Measurements from ENCODE around the gene RNF41. TPM values are rescaled to one million over a fixed set of nuclear protein-coding genes. Genes with fewer than 3 reads are reported as not detected.

Gene RNF41
- total and polyA plus RNA-seq, 2 of the 13 experiments (the other 11 are each of a cell fraction or from before 2014, with no cell fraction given) = 27.1 to 39.4 TPM

DNA sequence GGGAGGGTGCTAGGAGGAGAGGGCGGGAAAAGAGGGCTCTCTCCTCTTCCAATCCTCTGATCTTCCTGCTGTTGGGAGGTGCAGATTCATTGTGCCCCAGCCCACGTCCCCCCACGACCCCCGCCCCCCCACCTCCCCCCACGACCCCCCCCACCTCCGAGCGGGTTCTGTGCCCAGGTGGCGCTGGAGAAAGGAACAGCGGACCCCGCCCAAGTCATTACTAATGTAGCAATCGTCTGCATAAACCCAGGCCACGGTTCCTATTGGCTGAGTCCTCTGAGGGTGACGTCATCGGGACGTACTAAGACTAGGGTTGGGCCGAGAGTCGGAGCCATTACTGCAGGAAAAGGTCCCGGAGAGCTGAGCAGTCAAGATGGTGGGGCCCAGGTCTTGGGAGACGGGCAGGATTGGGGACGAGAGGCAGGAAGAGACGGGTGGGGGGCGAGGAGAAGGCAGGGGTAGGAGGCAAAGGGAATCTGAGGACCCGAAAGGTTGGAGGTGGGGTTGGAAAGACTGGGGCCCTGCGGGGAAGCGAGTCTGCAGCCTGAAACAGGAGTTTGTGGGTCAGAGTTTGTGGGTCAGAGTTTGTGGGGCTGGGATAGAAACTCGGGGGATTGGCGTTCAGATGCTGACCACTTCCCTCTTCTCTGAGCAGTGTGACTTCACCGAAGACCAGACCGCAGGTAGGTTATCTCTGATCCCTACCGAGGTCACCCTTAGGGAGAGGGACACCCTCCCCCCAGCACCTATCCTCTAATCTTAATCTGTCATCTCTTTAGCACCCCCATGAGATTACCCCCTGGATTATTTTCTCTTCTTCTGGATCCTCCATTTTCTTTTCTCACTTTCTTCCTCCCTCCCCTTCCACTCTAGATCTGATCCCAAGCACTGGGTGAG, 63.4 kb downstream of the RNF41 start, which contains the start of gene MYL6 (continued):
- TF ChIP-seq SOX6 (IDR thresholded peaks at IDR 0.05) = no peak
- no peak for TF ChIP-seq SOX6 (CRISPR knock-in tag; IDR thresholded peaks at IDR 0.05)
- no peak for TF ChIP-seq NR3C1 (CRISPR knock-in tag; IDR thresholded peaks at IDR 0.05)
- TF ChIP-seq ZNF792 (CRISPR knock-in tag; IDR thresholded peaks at IDR 0.05) = 0 out of 2 replicates have a peak, but pooled peaks have one; percentile 42
- no peak for TF ChIP-seq ZNF33B (CRISPR knock-in tag; IDR thresholded peaks at IDR 0.05)
- TF ChIP-seq, protein P1, sequence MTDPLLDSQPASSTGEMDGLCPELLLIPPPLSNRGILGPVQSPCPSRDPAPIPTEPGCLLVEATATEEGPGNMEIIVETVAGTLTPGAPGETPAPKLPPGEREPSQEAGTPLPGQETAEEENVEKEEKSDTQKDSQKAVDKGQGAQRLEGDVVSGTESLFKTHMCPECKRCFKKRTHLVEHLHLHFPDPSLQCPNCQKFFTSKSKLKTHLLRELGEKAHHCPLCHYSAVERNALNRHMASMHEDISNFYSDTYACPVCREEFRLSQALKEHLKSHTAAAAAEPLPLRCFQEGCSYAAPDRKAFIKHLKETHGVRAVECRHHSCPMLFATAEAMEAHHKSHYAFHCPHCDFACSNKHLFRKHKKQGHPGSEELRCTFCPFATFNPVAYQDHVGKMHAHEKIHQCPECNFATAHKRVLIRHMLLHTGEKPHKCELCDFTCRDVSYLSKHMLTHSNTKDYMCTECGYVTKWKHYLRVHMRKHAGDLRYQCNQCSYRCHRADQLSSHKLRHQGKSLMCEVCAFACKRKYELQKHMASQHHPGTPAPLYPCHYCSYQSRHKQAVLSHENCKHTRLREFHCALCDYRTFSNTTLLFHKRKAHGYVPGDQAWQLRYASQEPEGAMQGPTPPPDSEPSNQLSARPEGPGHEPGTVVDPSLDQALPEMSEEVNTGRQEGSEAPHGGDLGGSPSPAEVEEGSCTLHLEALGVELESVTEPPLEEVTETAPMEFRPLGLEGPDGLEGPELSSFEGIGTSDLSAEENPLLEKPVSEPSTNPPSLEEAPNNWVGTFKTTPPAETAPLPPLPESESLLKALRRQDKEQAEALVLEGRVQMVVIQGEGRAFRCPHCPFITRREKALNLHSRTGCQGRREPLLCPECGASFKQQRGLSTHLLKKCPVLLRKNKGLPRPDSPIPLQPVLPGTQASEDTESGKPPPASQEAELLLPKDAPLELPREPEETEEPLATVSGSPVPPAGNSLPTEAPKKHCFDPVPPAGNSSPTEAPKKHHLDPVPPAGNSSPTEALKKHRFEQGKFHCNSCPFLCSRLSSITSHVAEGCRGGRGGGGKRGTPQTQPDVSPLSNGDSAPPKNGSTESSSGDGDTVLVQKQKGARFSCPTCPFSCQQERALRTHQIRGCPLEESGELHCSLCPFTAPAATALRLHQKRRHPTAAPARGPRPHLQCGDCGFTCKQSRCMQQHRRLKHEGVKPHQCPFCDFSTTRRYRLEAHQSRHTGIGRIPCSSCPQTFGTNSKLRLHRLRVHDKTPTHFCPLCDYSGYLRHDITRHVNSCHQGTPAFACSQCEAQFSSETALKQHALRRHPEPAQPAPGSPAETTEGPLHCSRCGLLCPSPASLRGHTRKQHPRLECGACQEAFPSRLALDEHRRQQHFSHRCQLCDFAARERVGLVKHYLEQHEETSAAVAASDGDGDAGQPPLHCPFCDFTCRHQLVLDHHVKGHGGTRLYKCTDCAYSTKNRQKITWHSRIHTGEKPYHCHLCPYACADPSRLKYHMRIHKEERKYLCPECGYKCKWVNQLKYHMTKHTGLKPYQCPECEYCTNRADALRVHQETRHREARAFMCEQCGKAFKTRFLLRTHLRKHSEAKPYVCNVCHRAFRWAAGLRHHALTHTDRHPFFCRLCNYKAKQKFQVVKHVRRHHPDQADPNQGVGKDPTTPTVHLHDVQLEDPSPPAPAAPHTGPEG (CRISPR knock-in tag; IDR thresholded peaks at IDR 0.05) = no peak
- TF ChIP-seq ZNF678 (CRISPR knock-in tag; IDR thresholded peaks at IDR 0.05) = no peak
- TF ChIP-seq NPAS2 (CRISPR knock-in tag; IDR thresholded peaks at IDR 0.05; ENCODE audit: borderline replicate concordance) = no peak
- peak; percentile 57; the same call in 1 of the 2 replicates for TF ChIP-seq ATF1 (CRISPR knock-in tag; IDR thresholded peaks at IDR 0.05)
- TF ChIP-seq ZNF83 (CRISPR knock-in tag; IDR thresholded peaks at IDR 0.05; ENCODE audit: borderline replicate concordance) = peak; percentile 24; the same call in 1 of the 2 replicates
- peak; percentile 100 for TF ChIP-seq POLR2AphosphoS5 (IDR thresholded peaks at IDR 0.05; ENCODE audit: low read depth, low read length)
- TF ChIP-seq ZNF441 (CRISPR knock-in tag; IDR thresholded peaks at IDR 0.05; ENCODE audit: borderline replicate concordance) = 0 out of 2 replicates have a peak, but pooled peaks have one; percentile 19
- TF ChIP-seq, protein P2, sequence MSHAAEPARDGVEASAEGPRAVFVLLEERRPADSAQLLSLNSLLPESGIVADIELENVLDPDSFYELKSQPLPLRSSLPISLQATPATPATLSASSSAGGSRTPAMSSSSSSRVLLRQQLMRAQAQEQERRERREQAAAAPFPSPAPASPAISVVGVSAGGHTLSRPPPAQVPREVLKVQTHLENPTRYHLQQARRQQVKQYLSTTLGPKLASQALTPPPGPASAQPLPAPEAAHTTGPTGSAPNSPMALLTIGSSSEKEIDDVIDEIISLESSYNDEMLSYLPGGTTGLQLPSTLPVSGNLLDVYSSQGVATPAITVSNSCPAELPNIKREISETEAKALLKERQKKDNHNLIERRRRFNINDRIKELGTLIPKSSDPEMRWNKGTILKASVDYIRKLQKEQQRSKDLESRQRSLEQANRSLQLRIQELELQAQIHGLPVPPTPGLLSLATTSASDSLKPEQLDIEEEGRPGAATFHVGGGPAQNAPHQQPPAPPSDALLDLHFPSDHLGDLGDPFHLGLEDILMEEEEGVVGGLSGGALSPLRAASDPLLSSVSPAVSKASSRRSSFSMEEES (CRISPR knock-in tag; IDR thresholded peaks at IDR 0.05) = no peak
- no peak for TF ChIP-seq KLF13 (CRISPR knock-in tag; IDR thresholded peaks at IDR 0.05)
- TF ChIP-seq ZNF850 (CRISPR knock-in tag; conservative IDR thresholded peaks at IDR 0.05) = 0 out of 2 replicates have a peak, but pooled peaks have one; percentile 53
- TF ChIP-seq SNRNP70 (IDR thresholded peaks at IDR 0.05; ENCODE audit: low read depth, low read length) = no peak
- no peak for TF ChIP-seq PITX1 (CRISPR knock-in tag; IDR thresholded peaks at IDR 0.05)
- TF ChIP-seq GRHL1 (CRISPR knock-in tag; conservative IDR thresholded peaks at IDR 0.05) = no peak
- TF ChIP-seq HMG20B (CRISPR knock-in tag; conservative IDR thresholded peaks at IDR 0.05) = 0 out of 2 replicates have a peak, but pooled peaks have one; percentile 10
- 0 out of 2 replicates have a peak, but pooled peaks have one; percentile 33 for TF ChIP-seq KMT2B (CRISPR knock-in tag; IDR thresholded peaks at IDR 0.05)
- TF ChIP-seq ZNF446 (CRISPR knock-in tag; IDR thresholded peaks at IDR 0.05) = no peak
- no peak for TF ChIP-seq ZKSCAN8 (CRISPR knock-in tag; IDR thresholded peaks at IDR 0.05; ENCODE audit: borderline replicate concordance)

Data from HepG2 (cell line).